ENCODE data around the gene CDC25B.
A peak's percentile ranks its signal among the peaks of the same experiment; 100 is the strongest.

Gene CDC25B

DNA sequence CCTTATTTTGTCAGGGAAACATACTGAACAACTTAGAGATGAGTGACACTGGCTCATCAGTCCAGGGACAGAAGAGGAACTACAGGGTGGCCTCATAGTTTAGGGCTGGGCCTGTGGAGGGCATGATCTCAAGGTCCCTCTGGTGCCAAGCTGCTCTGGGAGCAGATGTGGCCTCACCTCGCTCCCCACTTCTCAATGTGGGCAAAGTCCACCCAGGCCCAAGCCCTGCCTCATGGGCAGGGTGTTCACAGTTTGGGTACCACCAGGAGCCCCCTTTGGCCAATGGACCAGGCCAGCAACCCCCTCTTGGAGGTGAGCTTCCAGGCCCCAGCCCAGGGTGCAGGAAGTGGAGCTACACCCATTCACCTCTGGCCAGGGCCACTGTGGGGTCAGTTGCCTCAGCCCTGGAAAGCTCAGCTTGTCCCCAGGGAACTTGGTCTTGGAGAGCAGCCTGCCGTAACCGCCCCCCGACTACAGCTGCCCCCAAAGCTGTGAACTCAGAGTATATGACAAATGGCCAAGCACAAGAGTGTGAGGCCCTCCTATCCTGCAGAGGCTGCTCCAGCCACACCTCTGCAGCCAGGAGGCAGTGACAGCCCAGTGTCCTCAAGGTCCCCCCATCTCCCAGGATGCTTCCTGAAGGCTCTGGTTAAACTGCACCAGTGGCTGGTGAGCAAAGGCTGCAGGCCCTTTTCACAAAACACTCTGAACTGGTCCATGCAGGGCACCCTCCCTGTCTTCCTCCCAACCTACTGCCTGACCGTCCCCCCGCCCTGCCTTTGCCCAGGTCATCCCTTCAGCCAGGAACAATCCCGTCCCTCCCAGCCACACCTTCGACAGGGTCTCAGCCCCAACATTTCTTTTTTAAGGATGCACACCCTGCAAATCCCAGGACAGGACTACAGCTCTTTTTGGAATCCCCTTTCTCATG is 32.2 kb upstream of the CDC25B start:
- Histone ChIP-seq H3K9me3 (ENCODE audit: control insufficient read depth in 5 of 5, low read length in 5 of 5) (no peaks in the 10 kb centered on the region), H3K4me1 (ENCODE audit: control insufficient read depth in 5 of 5, insufficient read depth in 5 of 5, low read length in 5 of 5) (peaks cover 15 to 86% (median 72%) of the 10 kb centered on the region in 5 donors), H3K27ac (ENCODE audit: low read depth, low read length) (peak overlapping the region; percentile 16), H3K9ac (ENCODE audit: low read length in 5 of 5) (peak overlapping the region in 2 of 5 donors; percentile 15 to 28), H3K36me3 (ENCODE audit: control insufficient read depth in 5 of 5, insufficient read depth in 5 of 5, low read length in 5 of 5) (peaks cover 0 to 10% (median 2%) of the 10 kb centered on the region in 5 donors), H3K4me3 (ENCODE audit: low read depth in 1 of 5, low read length in 5 of 5) (no peak overlapping the region), H3K27me3 (ENCODE audit: control insufficient read depth in 5 of 5, insufficient read depth in 4 of 5, low read length in 5 of 5) (no peaks in the 10 kb centered on the region)

DNA sequence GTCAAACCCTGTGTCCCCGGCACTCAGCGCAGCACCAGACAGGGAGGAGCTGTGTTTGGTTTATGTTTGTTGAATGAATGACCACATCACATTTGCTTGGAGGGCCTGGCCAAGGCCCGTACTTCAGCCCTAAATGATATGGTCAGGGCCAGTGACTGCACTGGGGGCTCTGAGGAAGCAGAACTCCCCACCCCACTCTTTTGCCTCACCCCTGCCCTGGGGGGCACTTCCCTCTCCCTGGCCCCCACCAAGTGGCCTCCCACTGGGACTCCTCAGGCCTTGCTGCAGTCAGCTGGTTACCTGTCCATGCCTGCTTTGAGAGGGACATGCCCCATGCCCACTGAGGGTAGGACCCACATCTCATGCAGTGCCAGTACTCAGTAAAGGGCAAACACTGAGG is 31.5 kb upstream of the CDC25B start:
- no peaks in the 10 kb centered on the region for H3K9me3 ChIP-seq (ENCODE audit: control insufficient read depth in 5 of 5, low read length in 5 of 5)
- H3K4me3 ChIP-seq (ENCODE audit: low read depth in 1 of 5, low read length in 5 of 5), result peak overlapping the region in 1 of 5 donors; percentile 1
- peaks cover 15 to 80% (median 67%) of the 10 kb centered on the region in 5 donors for H3K4me1 ChIP-seq (ENCODE audit: control insufficient read depth in 5 of 5, insufficient read depth in 5 of 5, low read length in 5 of 5)
- H3K36me3 ChIP-seq (ENCODE audit: control insufficient read depth in 5 of 5, insufficient read depth in 5 of 5, low read length in 5 of 5), result peaks cover 0 to 9% (median 2%) of the 10 kb centered on the region in 5 donors
- peak overlapping the region in 2 of 5 donors; percentile 15 to 28 for H3K9ac ChIP-seq (ENCODE audit: low read length in 5 of 5)
- H3K27me3 ChIP-seq (ENCODE audit: control insufficient read depth in 5 of 5, insufficient read depth in 4 of 5, low read length in 5 of 5), result no peaks in the 10 kb centered on the region
- peak overlapping the region; percentile 50 for H3K27ac ChIP-seq (ENCODE audit: low read depth, low read length)

GRCh38 chr20:3765171-3765882 is 30.8 kb upstream of the CDC25B start:
- Histone ChIP-seq H3K9me3 (ENCODE audit: control insufficient read depth in 5 of 5, low read length in 5 of 5) (no peaks in the 10 kb centered on the region), H3K4me3 (ENCODE audit: low read depth in 1 of 5, low read length in 5 of 5) (peak overlapping the region in 3 of 5 donors; percentile 13 to 25 (median 15)), H3K27ac (ENCODE audit: low read depth, low read length) (peak overlapping the region; percentile 50), H3K36me3 (ENCODE audit: control insufficient read depth in 5 of 5, insufficient read depth in 5 of 5, low read length in 5 of 5) (peaks cover 0 to 9% (median 2%) of the 10 kb centered on the region in 5 donors), H3K9ac (ENCODE audit: low read length in 5 of 5) (peak overlapping the region in 3 of 5 donors; percentile 8 to 28 (median 18)), H3K4me1 (ENCODE audit: control insufficient read depth in 5 of 5, insufficient read depth in 5 of 5, low read length in 5 of 5) (peaks cover 12 to 73% (median 61%) of the 10 kb centered on the region in 5 donors), H3K27me3 (ENCODE audit: control insufficient read depth in 5 of 5, insufficient read depth in 4 of 5, low read length in 5 of 5) (no peaks in the 10 kb centered on the region)

GRCh38 chr20:3766422-3767109 is 29.5 kb upstream of the CDC25B start:
- H3K4me1 ChIP-seq (ENCODE audit: control insufficient read depth in 5 of 5, insufficient read depth in 5 of 5, low read length in 5 of 5), result peaks cover 12 to 67% (median 60%) of the 10 kb centered on the region in 5 donors
- H3K27ac ChIP-seq (ENCODE audit: low read depth, low read length), result peak overlapping the region; percentile 50

DNA sequence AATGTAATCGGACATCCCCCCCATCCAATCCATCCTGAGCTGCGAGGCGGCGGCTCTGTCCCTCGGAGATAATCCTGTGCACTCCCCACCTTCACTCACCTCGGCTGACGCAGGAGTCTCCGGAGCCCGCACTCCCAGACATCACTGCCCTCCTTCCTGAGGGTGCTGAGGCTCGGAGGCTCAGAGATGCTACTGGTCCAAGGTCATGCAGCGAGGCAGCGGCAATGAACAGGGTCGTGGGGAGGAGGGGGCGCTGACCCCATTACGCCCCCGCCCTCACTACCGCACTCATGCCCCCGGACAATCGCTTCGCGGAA is 29.0 kb upstream of the CDC25B start:
- H3K4me3 ChIP-seq (ENCODE audit: low read depth in 1 of 5, low read length in 5 of 5), result peak overlapping the region; percentile 66 to 87 (median 72)
- H3K9me3 ChIP-seq (ENCODE audit: control insufficient read depth in 5 of 5, low read length in 5 of 5), result no peaks in the 10 kb centered on the region
- peak overlapping the region; percentile 50 for H3K27ac ChIP-seq (ENCODE audit: low read depth, low read length)
- peaks cover 12 to 64% (median 60%) of the 10 kb centered on the region in 5 donors for H3K4me1 ChIP-seq (ENCODE audit: control insufficient read depth in 5 of 5, insufficient read depth in 5 of 5, low read length in 5 of 5)
- H3K36me3 ChIP-seq (ENCODE audit: control insufficient read depth in 5 of 5, insufficient read depth in 5 of 5, low read length in 5 of 5), result no peaks in the 10 kb centered on the region
- peak overlapping the region in 4 of 5 donors; percentile 6 to 78 (median 66) for H3K9ac ChIP-seq (ENCODE audit: low read length in 5 of 5)
- no peaks in the 10 kb centered on the region for H3K27me3 ChIP-seq (ENCODE audit: control insufficient read depth in 5 of 5, insufficient read depth in 4 of 5, low read length in 5 of 5)

More at GRCh38 chr20:3766422-3767109, 29.5 kb upstream of the CDC25B start:
- no peaks in the 10 kb centered on the region for H3K9me3 ChIP-seq (ENCODE audit: control insufficient read depth in 5 of 5, low read length in 5 of 5)
- H3K36me3 ChIP-seq (ENCODE audit: control insufficient read depth in 5 of 5, insufficient read depth in 5 of 5, low read length in 5 of 5), result peaks cover 0 to 4% (median 1%) of the 10 kb centered on the region in 5 donors
- H3K4me3 ChIP-seq (ENCODE audit: low read depth in 1 of 5, low read length in 5 of 5), result peak overlapping the region; percentile 66 to 87 (median 72)
- peak overlapping the region in 4 of 5 donors; percentile 6 to 78 (median 66) for H3K9ac ChIP-seq (ENCODE audit: low read length in 5 of 5)
- H3K27me3 ChIP-seq (ENCODE audit: control insufficient read depth in 5 of 5, insufficient read depth in 4 of 5, low read length in 5 of 5), result no peaks in the 10 kb centered on the region

- Histone ChIP-seq H3K36me3 (ENCODE audit: control insufficient read depth in 5 of 5, insufficient read depth in 5 of 5, low read length in 5 of 5) (no peaks in the 10 kb centered on the region), H3K9ac (ENCODE audit: low read length in 5 of 5) (peak within 1 kb of the TSS in 4 of 5 donors; percentile 65 to 82 (median 79)), H3K27ac (ENCODE audit: low read depth, low read length) (peak within 1 kb of the TSS; percentile 60), H3K9me3 (ENCODE audit: control insufficient read depth in 5 of 5, low read length in 5 of 5) (no peaks in the 10 kb centered on the region), H3K4me1 (ENCODE audit: control insufficient read depth in 5 of 5, insufficient read depth in 5 of 5, low read length in 5 of 5) (peaks cover 12 to 58% (median 55%) of the 10 kb centered on the region in 5 donors), H3K27me3 (ENCODE audit: control insufficient read depth in 5 of 5, insufficient read depth in 4 of 5, low read length in 5 of 5) (no peaks in the 10 kb centered on the region), H3K4me3 (ENCODE audit: low read depth in 1 of 5, low read length in 5 of 5) (peak within 1 kb of the TSS; percentile 66 to 87 (median 76))
These were observed 28.4 kb upstream of the CDC25B start, which contains the start of gene ADISSP for GRCh38 chr20:3767427-3768341. ADISSP (minus strand) TSS chr20:3767753; CDS start chr20:3760100, 7,653 bp downstream.

GRCh38 chr20:3768342-3769130 is 27.6 kb upstream of the CDC25B start:
- Histone ChIP-seq H3K9me3 (ENCODE audit: control insufficient read depth in 5 of 5, low read length in 5 of 5) (no peaks in the 10 kb centered on the region), H3K27ac (ENCODE audit: low read depth, low read length) (peak overlapping the region; percentile 60), H3K4me1 (ENCODE audit: control insufficient read depth in 5 of 5, insufficient read depth in 5 of 5, low read length in 5 of 5) (peaks cover 12 to 55% (median 54%) of the 10 kb centered on the region in 5 donors), H3K27me3 (ENCODE audit: control insufficient read depth in 5 of 5, insufficient read depth in 4 of 5, low read length in 5 of 5) (no peaks in the 10 kb centered on the region), H3K4me3 (ENCODE audit: low read depth in 1 of 5, low read length in 5 of 5) (peak overlapping the region in 4 of 5 donors; percentile 72 to 87 (median 76)), H3K36me3 (ENCODE audit: control insufficient read depth in 5 of 5, insufficient read depth in 5 of 5, low read length in 5 of 5) (no peaks in the 10 kb centered on the region), H3K9ac (ENCODE audit: low read length in 5 of 5) (peak overlapping the region in 4 of 5 donors; percentile 64 to 82 (median 79))

DNA sequence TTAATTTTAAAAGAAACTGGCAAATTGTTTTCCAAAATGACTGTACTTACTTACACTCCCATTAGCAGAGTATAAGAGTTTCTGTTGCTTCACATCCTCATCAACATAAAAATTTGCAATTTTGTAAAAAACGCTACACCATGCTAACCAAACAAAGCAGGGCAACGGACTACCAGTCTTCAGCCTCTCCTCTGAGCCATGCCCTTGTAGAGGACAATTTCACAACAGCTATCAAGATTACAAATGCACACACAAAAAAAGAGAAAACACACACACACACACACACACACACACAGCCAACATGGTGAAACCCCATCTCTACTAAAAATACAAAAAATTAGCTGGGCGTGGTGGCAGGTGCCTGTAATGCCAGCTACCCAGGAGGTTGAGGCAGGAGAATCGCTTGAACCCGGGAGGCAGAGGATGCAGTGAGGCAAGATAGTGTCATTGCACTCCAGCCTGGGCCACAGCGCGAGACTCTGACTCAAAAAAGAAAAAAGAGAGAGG is 24.5 kb upstream of the CDC25B start:
- H3K27me3 ChIP-seq (ENCODE audit: control insufficient read depth in 5 of 5, insufficient read depth in 4 of 5, low read length in 5 of 5), result no peaks in the 10 kb centered on the region
- H3K9me3 ChIP-seq (ENCODE audit: control insufficient read depth in 5 of 5, low read length in 5 of 5), result peaks cover 0 to 4% (median 0%) of the 10 kb centered on the region in 5 donors
- peaks cover 1 to 24% (median 23%) of the 10 kb centered on the region in 5 donors for H3K4me1 ChIP-seq (ENCODE audit: control insufficient read depth in 5 of 5, insufficient read depth in 5 of 5, low read length in 5 of 5)
- no peak overlapping the region for H3K27ac ChIP-seq (ENCODE audit: low read depth, low read length)
- H3K4me3 ChIP-seq (ENCODE audit: low read depth in 1 of 5, low read length in 5 of 5), result no peak overlapping the region
- no peaks in the 10 kb centered on the region for H3K36me3 ChIP-seq (ENCODE audit: control insufficient read depth in 5 of 5, insufficient read depth in 5 of 5, low read length in 5 of 5)
- no peak overlapping the region for H3K9ac ChIP-seq (ENCODE audit: low read length in 5 of 5)
